MCF 10A (cell line): ENCODE measurements around the gene TRAPPC1. TPM values are rescaled to one million over a fixed set of nuclear protein-coding genes. Genes with fewer than 3 reads are reported as not detected.

Experiments
- BruUV-seq: library from RNA; stranded (reverse); fragments of 400-500 nt; replicated peaks from 2 replicates; lab custom pipeline; 2021; lab: Mats Ljungman, UMichigan
- CTCF ChIA-PET: fragments of 300-600 bp; sonication (Branson Sonifier 250); formaldehyde crosslinking; extraction: SDS; loops from one replicate; lab custom pipeline; 2021; ENCODE audit warnings: antibody characterized with exemption, inconsistent platforms; lab: Yijun Ruan, JAX
- POLR2A ChIA-PET: fragments of 300-600, 350-650 bp; sonication (Branson Sonifier 250); formaldehyde crosslinking; extraction: SDS; loops from one replicate; lab custom pipeline; 2020; ENCODE audit warnings: antibody characterized with exemption, inconsistent platforms; lab: Yijun Ruan, JAX
- DNase-seq: peaks from one replicate; pipeline ENCODE4 v3.0.0-alpha.2; 2018; ENCODE audit not compliant: unreplicated experiment
- H3K27ac Mint-ChIP-seq: one replicate; pipeline ENCODE4 v1.8.0; 2022; ENCODE audit warnings: mild to moderate bottlenecking, low read depth, mixed read lengths; ENCODE audit not compliant: unreplicated experiment
- H3K27me3 Mint-ChIP-seq: one replicate; pipeline ENCODE4 v1.8.0; 2022; ENCODE audit warnings: mixed read lengths; ENCODE audit not compliant: insufficient read depth, unreplicated experiment
- H3K36me3 Mint-ChIP-seq: one replicate; pipeline ENCODE4 v1.8.0; 2022; ENCODE audit warnings: mild to moderate bottlenecking, moderate library complexity, mixed read lengths; ENCODE audit not compliant: insufficient read depth, unreplicated experiment
- H3K4me1 Mint-ChIP-seq: one replicate; pipeline ENCODE4 v1.8.0; 2022; ENCODE audit warnings: mixed read lengths; ENCODE audit not compliant: insufficient read depth, unreplicated experiment
- H3K4me3 Mint-ChIP-seq: one replicate; pipeline ENCODE4 v1.8.0; 2022; ENCODE audit warnings: mild to moderate bottlenecking, moderate library complexity, mixed read lengths; ENCODE audit not compliant: unreplicated experiment
- H3K9me3 Mint-ChIP-seq: one replicate; pipeline ENCODE4 v1.8.0; 2022; ENCODE audit warnings: mixed read lengths; ENCODE audit not compliant: unreplicated experiment
- CTCF ChIP-seq: fragments of 200-600 bp; IDR thresholded peaks from one replicate; pipeline ENCODE4 v1.8.0; 2022; ENCODE audit warnings: antibody characterized with exemption, mild to moderate bottlenecking; ENCODE audit not compliant: unreplicated experiment
- intact Hi-C: fragments of 100-400 bp; cut with micrococcal nuclease; formaldehyde crosslinking; loops from 2 replicates; pipeline ENCODE4 v1.14.1; 2022
- total RNA-seq: library from RNA; stranded (reverse); gene quantifications from 2 replicates; pipeline ENCODE4 v1.2.3, GENCODE V29; 2022

TRAPPC1 gene
- total RNA-seq, 1 experiment from 2014 or later = 80.0 TPM

GRCh38 chr17:7889166-7889955, 42.4 kb downstream of the TRAPPC1 start:
- intact Hi-C loops = no loop called here
- DNase-seq = peak; percentile 98
- Mint-ChIP-seq H3K4me1 (no peaks in the 10 kb centered on the region), H3K36me3 (peaks cover 48% of the 10 kb centered on the region), H3K9me3 (no peaks in the 10 kb centered on the region), H3K4me3 (no peak overlapping the region), H3K27me3 (no peaks in the 10 kb centered on the region), H3K27ac (no peak overlapping the region)
- ChIA-PET CTCF (interaction anchor here (0.6 to 3.6 kb wide), 8 partner anchors 9 to 993 kb away, joined by 3 to 25 read pairs (median 4); partner anchors contain the start of genes CNTROB and TRAPPC1), POLR2A (interaction anchor here (0.6 to 1.6 kb wide), 8 partner anchors 11 to 230 kb away, joined by 3 to 7 read pairs (median 6); partner anchors contain the start of genes ALOXE3, CNTROB, KDM6B and NAA38)
- peak; percentile 28 for TF ChIP-seq CTCF
- no TSS peak for BruUV-seq

GRCh38 chr17:7888184-7888920, 43.4 kb downstream of the TRAPPC1 start, which contains the start of gene CHD3:
TSS of gene CHD3 (plus strand) at chr17:7888789. CDS start at chr17:7889001, 212 bp downstream.
- H3K27ac Mint-ChIP-seq = no peak within 1 kb of the TSS
- ChIA-PET POLR2A (interaction anchor here (0.6 to 1.6 kb wide), 8 partner anchors 12 to 231 kb away, joined by 3 to 7 read pairs (median 6); partner anchors contain the start of genes ALOXE3, CNTROB, KDM6B and NAA38), CTCF (interaction anchor here (0.6 to 3.6 kb wide), 8 partner anchors 10 to 44 kb away, joined by 3 to 25 read pairs (median 4); partner anchors contain the start of genes CNTROB and TRAPPC1)
- DNase-seq = peak; percentile 18
- H3K4me3 Mint-ChIP-seq = no peak within 1 kb of the TSS
- H3K27me3 Mint-ChIP-seq = no peaks in the 10 kb centered on the region
- peaks cover 38% of the 10 kb centered on the region for H3K36me3 Mint-ChIP-seq
- no peak for TF ChIP-seq CTCF
- no TSS peak for BruUV-seq
- H3K9me3 Mint-ChIP-seq = no peaks in the 10 kb centered on the region
- H3K4me1 Mint-ChIP-seq = no peaks in the 10 kb centered on the region
- intact Hi-C loops = no loop called here

- Mint-ChIP-seq H3K27me3 (no peaks in the 10 kb centered on the region), H3K4me1 (no peaks in the 10 kb centered on the region), H3K27ac (no peak overlapping the region), H3K9me3 (no peaks in the 10 kb centered on the region), H3K4me3 (no peak overlapping the region), H3K36me3 (peaks cover 37% of the 10 kb centered on the region)
- no TSS peak for BruUV-seq
- intact Hi-C loops = loop anchor here (2.0 kb wide), 1 partner anchor 51 kb away; no protein-coding TSS in a partner anchor
- CTCF ChIA-PET = no interaction called here
- POLR2A ChIA-PET = no interaction called here
- DNase-seq = peak; percentile 97
- no peak for TF ChIP-seq CTCF
These were observed 44.1 kb downstream of the TRAPPC1 start for GRCh38 chr17:7887482-7888183.
